WI38 (cell line): ENCODE measurements around the gene TESK1.

Source experiments
- H3K4me3 ChIP-seq: 2 replicates; pipeline ENCODE4 v1.5.1; 2011; ENCODE audit warnings: low read depth, mild to moderate bottlenecking, control low read depth, low read length
- TF ChIP-seq, protein P1 (sequence below): IDR thresholded peaks from 2 replicates; pipeline ENCODE4 v1.5.1; 2012; ENCODE audit warnings: low read depth, mild to moderate bottlenecking, control low read depth, low read length

TESK1 gene

DNA sequence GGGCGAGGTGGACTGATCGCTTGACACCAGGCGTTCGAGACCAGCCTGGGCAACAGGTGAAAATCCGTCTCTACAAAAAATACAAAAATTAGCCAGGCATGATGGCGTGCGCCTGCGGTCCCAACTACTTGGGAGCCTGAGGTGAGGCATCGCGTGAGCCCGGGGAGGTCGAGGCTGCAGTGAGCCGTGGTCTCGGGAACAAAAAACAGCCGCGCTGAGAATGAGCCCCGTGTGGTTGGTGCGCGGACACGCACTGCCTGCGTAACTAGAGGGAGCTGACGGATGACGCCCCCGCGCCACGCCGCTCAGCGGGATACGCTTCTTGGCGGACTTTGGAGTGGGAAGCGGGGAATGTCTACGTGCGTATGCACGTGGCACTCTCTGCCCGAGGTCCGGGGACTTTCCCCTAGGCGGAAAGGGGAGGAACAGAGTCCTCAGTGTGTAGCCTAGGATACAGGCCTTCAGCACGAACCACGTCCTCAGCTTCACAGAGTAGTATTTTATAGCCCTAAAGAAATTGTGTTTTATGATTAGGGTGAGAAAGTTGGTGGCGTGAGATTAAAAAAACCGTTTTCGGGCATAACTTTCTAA, 52.6 kb downstream of the TESK1 start, which contains the start of gene RMRP:
Gene RMRP (minus strand): TSS at position 474 of the 591 bp plus-strand sequence.
- peak within 1 kb of the TSS; percentile 82 for H3K4me3 ChIP-seq
- TF ChIP-seq, protein P1, sequence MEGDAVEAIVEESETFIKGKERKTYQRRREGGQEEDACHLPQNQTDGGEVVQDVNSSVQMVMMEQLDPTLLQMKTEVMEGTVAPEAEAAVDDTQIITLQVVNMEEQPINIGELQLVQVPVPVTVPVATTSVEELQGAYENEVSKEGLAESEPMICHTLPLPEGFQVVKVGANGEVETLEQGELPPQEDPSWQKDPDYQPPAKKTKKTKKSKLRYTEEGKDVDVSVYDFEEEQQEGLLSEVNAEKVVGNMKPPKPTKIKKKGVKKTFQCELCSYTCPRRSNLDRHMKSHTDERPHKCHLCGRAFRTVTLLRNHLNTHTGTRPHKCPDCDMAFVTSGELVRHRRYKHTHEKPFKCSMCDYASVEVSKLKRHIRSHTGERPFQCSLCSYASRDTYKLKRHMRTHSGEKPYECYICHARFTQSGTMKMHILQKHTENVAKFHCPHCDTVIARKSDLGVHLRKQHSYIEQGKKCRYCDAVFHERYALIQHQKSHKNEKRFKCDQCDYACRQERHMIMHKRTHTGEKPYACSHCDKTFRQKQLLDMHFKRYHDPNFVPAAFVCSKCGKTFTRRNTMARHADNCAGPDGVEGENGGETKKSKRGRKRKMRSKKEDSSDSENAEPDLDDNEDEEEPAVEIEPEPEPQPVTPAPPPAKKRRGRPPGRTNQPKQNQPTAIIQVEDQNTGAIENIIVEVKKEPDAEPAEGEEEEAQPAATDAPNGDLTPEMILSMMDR: 0 out of 2 replicates have a peak, but pooled peaks have one; percentile 12

DNA sequence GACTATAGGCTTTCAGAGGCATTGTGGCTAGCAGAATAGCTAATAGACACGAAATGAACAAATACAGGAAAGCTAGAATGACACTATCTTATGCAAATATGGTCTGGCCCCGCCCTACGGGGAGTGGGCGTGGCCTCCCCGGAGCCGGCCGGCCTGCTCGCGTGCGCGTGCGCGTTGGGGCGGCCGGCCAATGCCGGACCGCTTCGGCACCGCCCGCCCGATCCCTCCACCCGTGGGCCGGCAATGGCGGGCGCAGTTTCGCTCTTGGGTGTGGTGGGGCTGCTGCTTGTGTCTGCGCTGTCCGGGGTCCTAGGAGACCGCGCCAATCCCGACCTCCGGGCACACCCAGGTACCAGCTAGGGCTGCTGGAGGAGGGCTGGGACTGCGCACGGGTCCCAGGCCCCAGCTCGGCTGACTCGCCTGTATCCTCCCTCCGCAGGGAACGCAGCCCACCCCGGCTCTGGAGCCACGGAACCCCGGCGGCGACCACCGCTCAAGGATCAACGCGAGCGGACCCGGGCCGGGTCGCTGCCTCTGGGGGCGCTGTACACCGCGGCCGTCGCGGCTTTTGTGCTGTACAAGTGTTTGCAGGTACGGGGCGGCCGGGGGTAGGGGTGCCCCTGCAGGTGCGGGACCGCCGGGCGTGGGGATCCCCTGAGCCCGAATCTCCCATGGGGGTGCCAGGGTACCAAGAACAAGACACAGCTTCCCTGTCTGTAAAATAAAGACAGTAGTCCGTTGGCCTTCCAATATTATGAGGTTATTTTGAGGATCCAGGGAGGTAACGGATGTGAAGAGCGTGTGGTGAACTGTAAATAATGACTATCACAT, 53.3 kb downstream of the TESK1 start, which contains the start of gene CCDC107:
Gene CCDC107 (plus strand): TSS at position 156 of the 831 bp plus-strand sequence. CDS start 88 bp downstream, at position 244.
- TF ChIP-seq, protein P1: no peak
- peak within 1 kb of the TSS; percentile 82 for H3K4me3 ChIP-seq

DNA sequence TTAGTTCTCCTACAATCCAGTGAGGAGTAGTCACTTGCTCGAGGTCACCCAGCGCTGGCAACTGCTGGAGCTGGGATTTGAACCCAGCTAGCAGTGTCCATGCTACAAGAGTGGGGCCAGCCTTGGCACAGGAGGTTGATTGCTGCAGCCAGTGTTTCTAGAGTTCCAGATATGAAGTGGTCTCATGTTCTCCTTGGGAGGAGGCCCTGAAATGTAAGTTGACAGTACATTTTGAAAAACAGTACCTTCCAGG, 53.8 kb downstream of the TESK1 start:
- peak overlapping the region; percentile 82 for H3K4me3 ChIP-seq
- TF ChIP-seq, protein P1: no peak

DNA sequence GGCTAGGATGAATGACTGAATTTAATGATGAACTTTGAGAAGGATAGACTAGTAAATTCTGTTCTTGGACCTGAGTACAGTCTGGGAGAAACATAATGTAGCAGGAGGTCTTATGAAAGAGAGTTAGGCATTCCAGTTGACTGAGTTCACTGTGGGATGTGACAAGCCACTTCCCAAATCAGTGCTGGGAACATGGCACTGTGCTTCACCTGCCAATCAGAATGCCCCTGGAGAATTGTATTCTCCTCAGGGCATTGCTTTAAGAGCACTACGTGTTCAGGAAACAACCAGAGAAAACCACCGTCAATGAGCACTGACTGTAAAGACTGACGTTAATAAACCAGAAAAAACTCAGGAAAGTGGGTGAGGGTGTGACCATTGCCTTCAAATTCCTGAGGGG, 54.3 kb downstream of the TESK1 start:
- peak overlapping the region; percentile 82 for H3K4me3 ChIP-seq
- TF ChIP-seq, protein P1: no peak
